HG03159 (cell line): Measurements from ENCODE around the gene COL5A1.

Experiments
- ATAC-seq: cut with Tn5 transposase; IDR thresholded peaks from one replicate; pipeline ENCODE4 v1.9.1; 2021; ENCODE audit warnings: mild to moderate bottlenecking, moderate library complexity; ENCODE audit not compliant: unreplicated experiment

COL5A1 gene

GRCh38 chr9:134724202-134724911 is 82.8 kb downstream of the COL5A1 start:
- ATAC-seq, result no peak

- no peak for ATAC-seq
Measured at GRCh38 chr9:134724912-134725604, 83.5 kb downstream of the COL5A1 start.

GRCh38 chr9:134725605-134725940 is 84.0 kb downstream of the COL5A1 start:
- no peak for ATAC-seq

GRCh38 chr9:134726026-134726721 is 84.6 kb downstream of the COL5A1 start:
- ATAC-seq, result no peak

- ATAC-seq, result no peak
Measured at GRCh38 chr9:134726722-134727034, 85.1 kb downstream of the COL5A1 start.

- ATAC-seq, result no peak
Measured at GRCh38 chr9:134728021-134728795, 86.6 kb downstream of the COL5A1 start.

GRCh38 chr9:134728801-134729495 is 87.3 kb downstream of the COL5A1 start:
- no peak for ATAC-seq

- no peak for ATAC-seq
Measured at GRCh38 chr9:134730011-134730760, 88.6 kb downstream of the COL5A1 start.

- ATAC-seq, result no peak
Measured at GRCh38 chr9:134730761-134731496, 89.3 kb downstream of the COL5A1 start.

- ATAC-seq, result no peak
Measured at GRCh38 chr9:134731497-134732391, 90.1 kb downstream of the COL5A1 start.

GRCh38 chr9:134732392-134733110 is 90.9 kb downstream of the COL5A1 start:
- no peak for ATAC-seq

GRCh38 chr9:134733480-134734232 is 92.1 kb downstream of the COL5A1 start:
- ATAC-seq, result no peak

- ATAC-seq, result no peak
Measured at GRCh38 chr9:134734270-134734669, 92.7 kb downstream of the COL5A1 start.

- no peak for ATAC-seq
Measured at GRCh38 chr9:134735441-134736175, 94.0 kb downstream of the COL5A1 start.

GRCh38 chr9:134736791-134737497 is 95.3 kb downstream of the COL5A1 start:
- ATAC-seq, result no peak
